ACC112 (cell line): ENCODE measurements around the gene ZBTB7C.

Experiments used
- H2AFZ ChIP-seq: fragments of 200-600 bp; sonication (generic); one replicate; pipeline ENCODE4 v1.6.0; 2017; ENCODE audit warnings: antibody characterized with exemption, low read length; ENCODE audit not compliant: unreplicated experiment
- H3K27ac ChIP-seq: fragments of 200-600 bp; sonication (generic); 2 replicates; pipeline ENCODE4 v1.5.1; 2014; ENCODE audit warnings: low read depth, mild to moderate bottlenecking, antibody characterized with exemption, low read length, moderate library complexity
- H3K27me3 ChIP-seq: fragments of 200-600 bp; sonication (generic); 2 replicates; pipeline ENCODE4 v1.6.1; 2014; ENCODE audit warnings: mild to moderate bottlenecking, antibody characterized with exemption, low read length, moderate library complexity, mixed read lengths; ENCODE audit not compliant: insufficient read depth
- H3K36me3 ChIP-seq: fragments of 200-600 bp; sonication (generic); 2 replicates; pipeline ENCODE4 v1.6.1; 2016; ENCODE audit warnings: mild to moderate bottlenecking, antibody characterized with exemption, low read length, moderate library complexity, mixed read lengths; ENCODE audit not compliant: insufficient read depth
- H3K4me1 ChIP-seq: fragments of 200-600 bp; sonication (generic); one replicate; pipeline ENCODE4 v1.6.1; 2016; ENCODE audit warnings: low read length, mixed read lengths; ENCODE audit not compliant: insufficient read depth, unreplicated experiment, control insufficient read depth
- H3K4me3 ChIP-seq: fragments of 200-600 bp; sonication (generic); 2 replicates; pipeline ENCODE4 v1.5.1; 2014; ENCODE audit warnings: mild to moderate bottlenecking, low read depth, low read length
- H3K79me2 ChIP-seq: fragments of 200-600 bp; sonication (generic); one replicate; pipeline ENCODE4 v1.6.0; 2016; ENCODE audit warnings: low read length; ENCODE audit not compliant: control insufficient read depth, unreplicated experiment, insufficient read depth

Gene ZBTB7C

GRCh38 chr18:47978141-47978540, 431.0 kb downstream of the ZBTB7C start:
- no peaks in the 10 kb centered on the region for H3K79me2 ChIP-seq
- H3K4me1 ChIP-seq, result no peaks in the 10 kb centered on the region
- no peak overlapping the region for H2AFZ ChIP-seq
- H3K36me3 ChIP-seq, result no peaks in the 10 kb centered on the region
- no peak overlapping the region for H3K27ac ChIP-seq
- peaks cover 66% of the 10 kb centered on the region for H3K27me3 ChIP-seq
- no peak overlapping the region for H3K4me3 ChIP-seq
